HL-60 (cell line): Measurements from ENCODE around the gene MTREX.

Experiments used
- CTCF ChIP-seq: IDR thresholded peaks from one replicate; pipeline ENCODE4 v1.5.1; 2011; ENCODE audit warnings: low read length, control low read depth, inconsistent platforms; ENCODE audit not compliant: insufficient read depth
- GABPA ChIP-seq: IDR thresholded peaks from 2 replicates; pipeline ENCODE4 v1.6.1; 2012; ENCODE audit warnings: low read depth
- POLR2AphosphoS5 ChIP-seq: IDR thresholded peaks from 2 replicates; pipeline ENCODE4 v1.6.1; 2012; ENCODE audit warnings: low read depth

- no peak for TF ChIP-seq POLR2AphosphoS5
- TF ChIP-seq CTCF, result no peak
- TF ChIP-seq GABPA, result no peak
Measured at GRCh38 chr5:55416306-55416705, 108.5 kb downstream of the MTREX start.
